Tibial nerve (tissue), 4 donors: Measurements from ENCODE around the gene WBP11. TPM values are rescaled to one million over a fixed set of nuclear protein-coding genes. Genes with fewer than 3 reads are reported as not detected.

Source experiments
- DNase-seq, 2 donors: peaks; one replicate each; pipeline ENCODE4 v3.0.0-alpha.2; 2019; ENCODE audit warnings: low spot score in 2 of 2
- H3K27ac ChIP-seq, 4 donors: fragments of 200-600 bp; sonication (generic) in 3 of 4; one replicate each; pipeline ENCODE4 v1.5.1; 2017 to 2019; ENCODE audit warnings: mild to moderate bottlenecking in 1 of 4
- H3K27me3 ChIP-seq, 2 donors: fragments of 200-600 bp; sonication (generic) in 1 of 2; one replicate each; pipeline versions ENCODE4 v1.5.1 to v1.6.0; 2017 to 2019
- H3K36me3 ChIP-seq, 3 donors: fragments of 200-600 bp; sonication (generic); one replicate each; pipeline ENCODE4 v1.5.1; 2018 to 2019
- H3K4me1 ChIP-seq, 4 donors: fragments of 200-600 bp; sonication (generic) in 3 of 4; one replicate each; pipeline ENCODE4 v1.5.1; 2017 to 2019
- H3K4me3 ChIP-seq, 4 donors: fragments of 200-600 bp; sonication (generic) in 3 of 4; one replicate each; pipeline ENCODE4 v1.5.1; 2017 to 2019; ENCODE audit warnings: mild to moderate bottlenecking in 1 of 4, moderate library complexity in 1 of 4
- H3K9me3 ChIP-seq, 4 donors: fragments of 200-600 bp; sonication (generic) in 3 of 4; one replicate each; pipeline ENCODE4 v1.5.1; 2017 to 2019
- EP300 ChIP-seq, 2 donors: sonication (generic); formaldehyde crosslinking; IDR thresholded peaks; one replicate each; pipeline ENCODE4 v1.6.1; 2017; ENCODE audit warnings: antibody characterized with exemption in 2 of 2, mild to moderate bottlenecking in 1 of 2
- POLR2A ChIP-seq, 2 donors: fragments of 450-650 bp; IDR thresholded peaks; one replicate each; pipeline ENCODE4 v1.6.1; 2017; ENCODE audit warnings: antibody characterized with exemption in 2 of 2, mild to moderate bottlenecking in 2 of 2, moderate library complexity in 2 of 2
- WGBS, 2 donors: methylation state at CpG; one replicate each; pipeline ENCODE4 v1.1.5; 2018; 5-methylcytosine and 5-hydroxymethylcytosine counted together
- total RNA-seq, 4 donors: library from RNA; depleted of rRNA; stranded (reverse); fragments of >200 nt; gene quantifications; one replicate each; pipeline ENCODE4 v1.1.0, GENCODE V29; 2016
- TF ChIP-seq, protein P1 (sequence below), 5 experiments: fragments of 200-600 bp in 3 of 5; fragments of 450-650 bp in 2 of 5; sonication (generic) in 3 of 5; IDR thresholded peaks; one replicate each; pipeline ENCODE4 v1.5.1; 2016 to 2019; ENCODE audit warnings: antibody characterized with exemption in 5 of 5, mild to moderate bottlenecking in 3 of 5, moderate library complexity in 2 of 5

The WBP11 gene
- total RNA-seq, 4 donors from 2014 or later, result 11.7 to 22.6 (median 19.2) TPM

GRCh38 chr12:14774906-14775635, 28.2 kb downstream of the WBP11 start:
- no peaks in the 10 kb centered on the region for H3K9me3 ChIP-seq
- peak overlapping the region; percentile 88 to 99 (median 94) for H3K27ac ChIP-seq
- 0 to 2% methylated on average over 28 to 33 of the region's 34 CpGs for WGBS, 2 donors
- H3K4me3 ChIP-seq, result peak overlapping the region; percentile 66 to 90 (median 82)
- TF ChIP-seq, protein P1, sequence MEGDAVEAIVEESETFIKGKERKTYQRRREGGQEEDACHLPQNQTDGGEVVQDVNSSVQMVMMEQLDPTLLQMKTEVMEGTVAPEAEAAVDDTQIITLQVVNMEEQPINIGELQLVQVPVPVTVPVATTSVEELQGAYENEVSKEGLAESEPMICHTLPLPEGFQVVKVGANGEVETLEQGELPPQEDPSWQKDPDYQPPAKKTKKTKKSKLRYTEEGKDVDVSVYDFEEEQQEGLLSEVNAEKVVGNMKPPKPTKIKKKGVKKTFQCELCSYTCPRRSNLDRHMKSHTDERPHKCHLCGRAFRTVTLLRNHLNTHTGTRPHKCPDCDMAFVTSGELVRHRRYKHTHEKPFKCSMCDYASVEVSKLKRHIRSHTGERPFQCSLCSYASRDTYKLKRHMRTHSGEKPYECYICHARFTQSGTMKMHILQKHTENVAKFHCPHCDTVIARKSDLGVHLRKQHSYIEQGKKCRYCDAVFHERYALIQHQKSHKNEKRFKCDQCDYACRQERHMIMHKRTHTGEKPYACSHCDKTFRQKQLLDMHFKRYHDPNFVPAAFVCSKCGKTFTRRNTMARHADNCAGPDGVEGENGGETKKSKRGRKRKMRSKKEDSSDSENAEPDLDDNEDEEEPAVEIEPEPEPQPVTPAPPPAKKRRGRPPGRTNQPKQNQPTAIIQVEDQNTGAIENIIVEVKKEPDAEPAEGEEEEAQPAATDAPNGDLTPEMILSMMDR (IDR thresholded peaks at IDR 0.05), result no peak
- TF ChIP-seq EP300 (IDR thresholded peaks at IDR 0.05), result peak in 1 of 2 donors; percentile 61
- no peak for TF ChIP-seq POLR2A (IDR thresholded peaks at IDR 0.05)
- no peaks in the 10 kb centered on the region for H3K27me3 ChIP-seq
- DNase-seq, result peak in 1 of 2 donors; percentile 41
- H3K36me3 ChIP-seq, result no peaks in the 10 kb centered on the region
- peaks cover 0 to 53% (median 10%) of the 10 kb centered on the region in 4 donors for H3K4me1 ChIP-seq

- Histone ChIP-seq H3K4me1 (peaks cover 0 to 48% (median 10%) of the 10 kb centered on the region in 4 donors), H3K9me3 (no peaks in the 10 kb centered on the region), H3K27ac (peak overlapping the region; percentile 88 to 99 (median 94)), H3K36me3 (no peaks in the 10 kb centered on the region), H3K27me3 (no peaks in the 10 kb centered on the region), H3K4me3 (peak overlapping the region; percentile 66 to 90 (median 82))
- peak; percentile 12 to 100 for TF ChIP-seq EP300 (IDR thresholded peaks at IDR 0.05)
- TF ChIP-seq POLR2A (IDR thresholded peaks at IDR 0.05), result peak; percentile 98 to 99
- TF ChIP-seq, protein P1 (IDR thresholded peaks at IDR 0.05), result no peak
- WGBS, 2 donors, result 1% methylated on average over 63 to 65 of the region's 67 CpGs
- peak; percentile 94 to 96 for DNase-seq
These were observed 29.0 kb downstream of the WBP11 start for GRCh38 chr12:14774074-14774905.

DNA sequence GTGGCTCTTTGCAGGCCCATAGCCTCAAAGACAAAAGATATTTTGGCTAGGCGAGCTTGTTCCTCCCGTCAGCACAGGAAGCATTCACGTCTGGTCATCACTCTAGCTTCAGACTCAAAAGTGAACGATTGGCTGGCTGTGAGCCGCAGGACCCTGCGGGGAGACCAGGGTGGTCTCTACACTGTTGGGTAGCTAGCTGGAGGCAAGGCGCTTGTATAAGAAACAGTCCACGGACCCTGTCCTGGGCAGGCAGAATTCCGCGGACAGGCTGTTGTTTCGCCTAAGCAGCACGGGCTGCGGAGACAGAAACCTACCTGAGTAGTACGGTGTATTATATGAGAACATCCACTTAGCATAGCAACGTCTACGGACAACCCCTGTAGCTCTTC, 29.6 kb downstream of the WBP11 start:
- TF ChIP-seq EP300 (IDR thresholded peaks at IDR 0.05), result no peak
- TF ChIP-seq POLR2A (IDR thresholded peaks at IDR 0.05), result no peak
- TF ChIP-seq, protein P1 (IDR thresholded peaks at IDR 0.05), result no peak
- H3K27me3 ChIP-seq, result no peaks in the 10 kb centered on the region
- peak overlapping the region; percentile 88 to 99 (median 94) for H3K27ac ChIP-seq
- peak overlapping the region; percentile 36 to 90 (median 82) for H3K4me3 ChIP-seq
- 26 to 30% methylated on average over 12 to 16 of the region's 16 CpGs for WGBS, 2 donors
- DNase-seq, result no peak
- peaks cover 0 to 54% (median 11%) of the 10 kb centered on the region in 4 donors for H3K4me1 ChIP-seq
- no peaks in the 10 kb centered on the region for H3K36me3 ChIP-seq
- H3K9me3 ChIP-seq, result no peaks in the 10 kb centered on the region

DNA sequence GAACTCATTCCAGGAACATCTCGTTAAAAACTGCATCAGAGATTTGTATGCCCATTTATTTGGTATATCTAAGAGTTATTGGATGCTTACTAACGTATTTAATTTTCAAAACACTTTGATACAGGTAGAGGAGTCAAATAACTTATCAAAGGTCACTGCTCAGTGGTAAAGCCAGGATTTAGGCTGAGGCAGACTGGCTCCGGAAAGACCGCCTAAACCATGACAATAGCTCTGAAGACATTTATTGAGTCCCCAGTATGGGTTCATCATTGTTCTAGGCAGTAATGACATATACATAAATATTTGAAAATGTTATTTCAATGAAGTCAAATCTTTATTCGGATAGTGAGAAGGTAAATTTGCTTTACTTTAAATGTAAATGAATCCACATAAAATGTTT, 30.3 kb downstream of the WBP11 start:
- 90 to 92% methylated on average over 5 of the region's 5 CpGs for WGBS, 2 donors
- TF ChIP-seq POLR2A (IDR thresholded peaks at IDR 0.05) (no peak), EP300 (IDR thresholded peaks at IDR 0.05) (no peak)
- TF ChIP-seq, protein P1 (IDR thresholded peaks at IDR 0.05), result no peak
- H3K4me1 ChIP-seq, result peaks cover 0 to 55% (median 13%) of the 10 kb centered on the region in 4 donors

More for the DNA sequence above, 30.3 kb downstream of the WBP11 start:
- H3K27ac ChIP-seq, result no peak overlapping the region
- DNase-seq, result no peak
- no peaks in the 10 kb centered on the region for H3K9me3 ChIP-seq
- no peaks in the 10 kb centered on the region for H3K36me3 ChIP-seq
- H3K27me3 ChIP-seq, result no peaks in the 10 kb centered on the region
- no peak overlapping the region for H3K4me3 ChIP-seq
